Measurements from ENCODE around the gene RFTN1. TPM values are rescaled to one million over a fixed set of nuclear protein-coding genes. Genes with fewer than 3 reads are reported as not detected.

Gene RFTN1
- total and polyA plus RNA-seq, 2 donors (not counting 1 experiment from before 2014, with no cell fraction given), result 32.4 to 156 TPM

- ATAC-seq (ENCODE audit: low read depth) (no peak), DNase-seq (no peak)
- H3K27ac Mint-ChIP-seq, result no peak overlapping the region
- H3K79me2 ChIP-seq (ENCODE audit: control insufficient read depth, insufficient read depth, low read length), result peaks cover 16% of the 10 kb centered on the region
- TF ChIP-seq, protein P1, sequence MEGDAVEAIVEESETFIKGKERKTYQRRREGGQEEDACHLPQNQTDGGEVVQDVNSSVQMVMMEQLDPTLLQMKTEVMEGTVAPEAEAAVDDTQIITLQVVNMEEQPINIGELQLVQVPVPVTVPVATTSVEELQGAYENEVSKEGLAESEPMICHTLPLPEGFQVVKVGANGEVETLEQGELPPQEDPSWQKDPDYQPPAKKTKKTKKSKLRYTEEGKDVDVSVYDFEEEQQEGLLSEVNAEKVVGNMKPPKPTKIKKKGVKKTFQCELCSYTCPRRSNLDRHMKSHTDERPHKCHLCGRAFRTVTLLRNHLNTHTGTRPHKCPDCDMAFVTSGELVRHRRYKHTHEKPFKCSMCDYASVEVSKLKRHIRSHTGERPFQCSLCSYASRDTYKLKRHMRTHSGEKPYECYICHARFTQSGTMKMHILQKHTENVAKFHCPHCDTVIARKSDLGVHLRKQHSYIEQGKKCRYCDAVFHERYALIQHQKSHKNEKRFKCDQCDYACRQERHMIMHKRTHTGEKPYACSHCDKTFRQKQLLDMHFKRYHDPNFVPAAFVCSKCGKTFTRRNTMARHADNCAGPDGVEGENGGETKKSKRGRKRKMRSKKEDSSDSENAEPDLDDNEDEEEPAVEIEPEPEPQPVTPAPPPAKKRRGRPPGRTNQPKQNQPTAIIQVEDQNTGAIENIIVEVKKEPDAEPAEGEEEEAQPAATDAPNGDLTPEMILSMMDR (IDR thresholded peaks at IDR 0.05), result no peak
- no peak for TF ChIP-seq EZH2 (IDR thresholded peaks at IDR 0.05; ENCODE audit: borderline replicate concordance, insufficient read depth, low read depth, low read length, poor library complexity, severe bottlenecking)
- H3K4me3 ChIP-seq (ENCODE audit: control extremely low read depth in 1 of 5, extremely low read depth in 1 of 5, insufficient read depth in 1 of 5, low read depth in 2 of 5, low read length in 4 of 5), result no peak overlapping the region
- ChIA-PET POLR2A (no interaction called here), CTCF (interaction anchor here (0.9 kb wide), 1 partner anchor 243 kb away, joined by 3 read pairs; no protein-coding TSS in a partner anchor)
- H3K27me3 Mint-ChIP-seq, result peaks cover 8% of the 10 kb centered on the region
- H3K9me3 Mint-ChIP-seq (ENCODE audit: insufficient read depth), result no peaks in the 10 kb centered on the region
- H3K4me1 ChIP-seq (ENCODE audit: control insufficient read depth in 2 of 2, insufficient read depth in 2 of 2, low read length in 2 of 2), result peaks cover 5 to 9% of the 10 kb centered on the region in 2 donors
- peaks cover 0 to 6% (median 2%) of the 10 kb centered on the region in 4 experiments for H3K27me3 ChIP-seq (replicated peaks in 1 of 4; ENCODE audit: control extremely low read depth in 1 of 4, control insufficient read depth in 3 of 4, insufficient read depth in 4 of 4, low read length in 3 of 4)
- no peak overlapping the region for H3K4me2 ChIP-seq (replicated peaks; ENCODE audit: low read depth, low read length, poor library complexity, severe bottlenecking)
- peaks cover 0 to 3% (median 0%) of the 10 kb centered on the region in 3 donors for H3K9me3 ChIP-seq (ENCODE audit: control extremely low read depth in 1 of 3, control insufficient read depth in 2 of 3, insufficient read depth in 1 of 3, low read length in 2 of 3)
- peaks cover 10% of the 10 kb centered on the region for H3K4me1 Mint-ChIP-seq
- no peaks in the 10 kb centered on the region for H4K20me1 ChIP-seq (ENCODE audit: control insufficient read depth, insufficient read depth, low read length, poor library complexity, severe bottlenecking)
- no peak overlapping the region for H2AFZ ChIP-seq (ENCODE audit: insufficient read depth, low read depth, low read length, poor library complexity, severe bottlenecking)
- WGBS (ENCODE audit: insufficient coverage), result 100% methylated on average over 1 of the region's 5 CpGs
- H3K4me3 Mint-ChIP-seq, result no peak overlapping the region
- no peak overlapping the region for H3K9ac ChIP-seq (ENCODE audit: low read length)
- no peak overlapping the region for H3K27ac ChIP-seq (ENCODE audit: low read length in 2 of 2)
- no peaks in the 10 kb centered on the region for H3K36me3 ChIP-seq (replicated peaks in 1 of 2; ENCODE audit: control extremely low read depth in 1 of 2, control insufficient read depth in 1 of 2, extremely low read depth in 1 of 2, insufficient read depth in 2 of 2, low read length in 1 of 2)
- intact Hi-C loops (cut with micrococcal nuclease), result no loop called here
These were observed 20.6 kb upstream of the RFTN1 start for GRCh38 chr3:16533928-16534574.

- intact Hi-C loops (cut with micrococcal nuclease), result loop anchor here (1.0 to 2.0 kb wide), 2 partner anchors 16 to 239 kb away; partner anchors contain the start of gene RFTN1
- Histone ChIP-seq H3K9me3 (ENCODE audit: control extremely low read depth in 1 of 3, control insufficient read depth in 2 of 3, insufficient read depth in 1 of 3, low read length in 2 of 3) (peaks cover 0 to 3% (median 3%) of the 10 kb centered on the region in 3 donors), H3K4me1 (ENCODE audit: control insufficient read depth in 2 of 2, insufficient read depth in 2 of 2, low read length in 2 of 2) (peaks cover 14 to 19% of the 10 kb centered on the region in 2 donors), H3K27me3 (replicated peaks in 1 of 4; ENCODE audit: control extremely low read depth in 1 of 4, control insufficient read depth in 3 of 4, insufficient read depth in 4 of 4, low read length in 3 of 4) (no peaks in the 10 kb centered on the region), H3K4me3 (ENCODE audit: control extremely low read depth in 1 of 5, extremely low read depth in 1 of 5, insufficient read depth in 1 of 5, low read depth in 2 of 5, low read length in 4 of 5) (no peak overlapping the region), H3K36me3 (replicated peaks in 1 of 2; ENCODE audit: control extremely low read depth in 1 of 2, control insufficient read depth in 1 of 2, extremely low read depth in 1 of 2, insufficient read depth in 2 of 2, low read length in 1 of 2) (no peaks in the 10 kb centered on the region), H3K79me2 (ENCODE audit: control insufficient read depth, insufficient read depth, low read length) (peaks cover 20% of the 10 kb centered on the region), H4K20me1 (ENCODE audit: control insufficient read depth, insufficient read depth, low read length, poor library complexity, severe bottlenecking) (no peaks in the 10 kb centered on the region), H3K9ac (ENCODE audit: low read length) (no peak overlapping the region), H3K27ac (ENCODE audit: low read length in 2 of 2) (no peak overlapping the region), H2AFZ (ENCODE audit: insufficient read depth, low read depth, low read length, poor library complexity, severe bottlenecking) (no peak overlapping the region), H3K4me2 (replicated peaks; ENCODE audit: low read depth, low read length, poor library complexity, severe bottlenecking) (no peak overlapping the region)
- 58% methylated on average over 1 of the region's 1 CpG for WGBS (ENCODE audit: insufficient coverage)
- Mint-ChIP-seq H3K27me3 (no peaks in the 10 kb centered on the region), H3K4me1 (peaks cover 15% of the 10 kb centered on the region), H3K27ac (no peak overlapping the region), H3K4me3 (no peak overlapping the region), H3K9me3 (ENCODE audit: insufficient read depth) (peaks cover 4% of the 10 kb centered on the region)
- no peak for ATAC-seq (ENCODE audit: low read depth)
- CTCF ChIA-PET, result interaction anchor here (0.7 to 4.6 kb wide), 17 partner anchors 8 to 277 kb away, joined by 3 to 70 read pairs (median 4); no protein-coding TSS in a partner anchor
- POLR2A ChIA-PET, result no interaction called here
- TF ChIP-seq EZH2 (IDR thresholded peaks at IDR 0.05; ENCODE audit: borderline replicate concordance, insufficient read depth, low read depth, low read length, poor library complexity, severe bottlenecking), result no peak
- TF ChIP-seq, protein P1 (IDR thresholded peaks at IDR 0.05), result peak; percentile 47
- peak; percentile 52 for DNase-seq
These were observed 15.8 kb upstream of the RFTN1 start for GRCh38 chr3:16529264-16529663.
